ENCODE measurements around the gene ABCF3.
A peak's percentile ranks its signal among the peaks of the same experiment; 100 is the strongest.

ABCF3 gene

GRCh38 chr3:184241447-184242296 lies 55.7 kb downstream of the ABCF3 start:
- H3K4me3 Mint-ChIP-seq: no peak overlapping the region

GRCh38 chr3:184242297-184242685 lies 56.3 kb downstream of the ABCF3 start:
- Mint-ChIP-seq H3K4me3 (no peak overlapping the region), H3K27me3 (no peaks in the 10 kb centered on the region), H3K4me1 (peaks cover 6% of the 10 kb centered on the region), H3K9me3 (no peaks in the 10 kb centered on the region), H3K27ac (no peak overlapping the region)
- DNase-seq (no peak), ATAC-seq (no peak)

More at GRCh38 chr3:184241447-184242296, 55.7 kb downstream of the ABCF3 start:
- ATAC-seq: peak; percentile 29
- no peaks in the 10 kb centered on the region for H3K27me3 Mint-ChIP-seq
- H3K27ac Mint-ChIP-seq: no peak overlapping the region
- no peaks in the 10 kb centered on the region for H3K9me3 Mint-ChIP-seq
- no peak for DNase-seq
- peaks cover 6% of the 10 kb centered on the region for H3K4me1 Mint-ChIP-seq

Data from stimulated activated naive CD8-positive, alpha-beta T cell treated with anti-CD3 and anti-CD28 coated beads, Interleukin-15, amount 100 ng/mL, for 72 hours (primary cell).